DND-41 (cell line): ENCODE measurements around the gene SLFNL1.

ENCODE experiments used
- EZH2 ChIP-seq: IDR thresholded peaks from 3 replicates; pipeline ENCODE4 v1.6.1; 2012; ENCODE audit warnings: borderline replicate concordance, low read depth, mild to moderate bottlenecking, moderate library complexity, low read length, inconsistent platforms; ENCODE audit not compliant: severe bottlenecking
- TF ChIP-seq, protein P1 (sequence below): IDR thresholded peaks from 2 replicates; pipeline ENCODE4 v1.5.1; 2012; ENCODE audit warnings: borderline replicate concordance, low read length, moderate library complexity, mild to moderate bottlenecking; ENCODE audit not compliant: poor library complexity, severe bottlenecking; ENCODE audit errors: extremely low read depth

- TF ChIP-seq, protein P1, sequence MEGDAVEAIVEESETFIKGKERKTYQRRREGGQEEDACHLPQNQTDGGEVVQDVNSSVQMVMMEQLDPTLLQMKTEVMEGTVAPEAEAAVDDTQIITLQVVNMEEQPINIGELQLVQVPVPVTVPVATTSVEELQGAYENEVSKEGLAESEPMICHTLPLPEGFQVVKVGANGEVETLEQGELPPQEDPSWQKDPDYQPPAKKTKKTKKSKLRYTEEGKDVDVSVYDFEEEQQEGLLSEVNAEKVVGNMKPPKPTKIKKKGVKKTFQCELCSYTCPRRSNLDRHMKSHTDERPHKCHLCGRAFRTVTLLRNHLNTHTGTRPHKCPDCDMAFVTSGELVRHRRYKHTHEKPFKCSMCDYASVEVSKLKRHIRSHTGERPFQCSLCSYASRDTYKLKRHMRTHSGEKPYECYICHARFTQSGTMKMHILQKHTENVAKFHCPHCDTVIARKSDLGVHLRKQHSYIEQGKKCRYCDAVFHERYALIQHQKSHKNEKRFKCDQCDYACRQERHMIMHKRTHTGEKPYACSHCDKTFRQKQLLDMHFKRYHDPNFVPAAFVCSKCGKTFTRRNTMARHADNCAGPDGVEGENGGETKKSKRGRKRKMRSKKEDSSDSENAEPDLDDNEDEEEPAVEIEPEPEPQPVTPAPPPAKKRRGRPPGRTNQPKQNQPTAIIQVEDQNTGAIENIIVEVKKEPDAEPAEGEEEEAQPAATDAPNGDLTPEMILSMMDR, result no peak
- no peak for TF ChIP-seq EZH2
These were observed 24.8 kb upstream of the SLFNL1 start for GRCh38 chr1:41046347-41046775.
